Measurements from ENCODE around the gene KRT73. TPM values are rescaled to one million over a fixed set of nuclear protein-coding genes. Genes with fewer than 3 reads are reported as not detected.

KRT73 gene
- not detected for total RNA-seq
- long read RNA-seq = 0 reads

DNA sequence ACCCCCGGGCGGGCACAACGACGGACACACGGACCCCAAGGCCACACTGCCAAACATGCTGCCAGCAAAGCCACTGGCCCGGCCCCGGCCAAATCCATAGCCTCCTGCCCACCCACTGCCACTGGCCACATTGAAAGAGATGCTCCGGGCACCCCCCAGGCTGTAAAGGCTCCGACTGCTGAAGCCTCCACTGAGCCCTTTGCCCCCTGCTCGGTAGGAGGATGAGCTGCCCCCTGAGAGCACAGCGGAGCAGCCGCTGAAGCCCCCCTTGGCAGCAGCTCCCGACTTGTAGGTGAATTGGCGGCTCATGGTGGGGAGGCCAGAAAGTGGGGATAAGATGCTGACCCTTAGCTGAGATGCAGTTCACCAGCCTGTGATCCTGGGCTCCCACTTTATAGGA, at the start of gene KRT73:
TSS of gene KRT73 (minus strand) at position 344 of the 400 bp plus-strand sequence. CDS start at position 309, 35 bp downstream.
- ATAC-seq (no peak), DNase-seq (no peak)
- intact Hi-C loops (cut with DNase I) = no loop called here

DNA sequence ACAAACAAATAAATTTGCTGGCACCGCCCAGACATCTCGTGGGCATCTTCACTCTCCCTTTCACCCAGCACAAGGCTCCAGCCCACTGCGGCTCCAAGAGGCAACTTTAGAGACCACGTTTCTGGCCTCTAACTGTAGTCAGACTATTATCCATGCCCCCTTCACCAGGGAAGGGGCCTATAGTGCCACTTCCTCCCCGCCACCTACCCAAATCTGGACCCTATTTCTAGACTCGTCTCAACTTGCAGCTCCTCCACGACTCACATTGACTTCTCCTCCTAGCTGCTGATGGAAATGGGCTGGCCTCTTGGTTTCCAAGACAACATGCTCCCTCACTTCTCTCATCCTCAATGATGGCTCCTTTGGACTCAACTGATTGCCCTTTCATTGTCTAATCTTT, 49.6 kb upstream of the KRT73 start:
- DNase-seq (no peak), ATAC-seq (no peak)
- intact Hi-C loops (cut with DNase I) = loop anchor here in 1 of 2 donors (5.0 kb wide), 1 partner anchor 199 kb away; no protein-coding TSS in a partner anchor

DNA sequence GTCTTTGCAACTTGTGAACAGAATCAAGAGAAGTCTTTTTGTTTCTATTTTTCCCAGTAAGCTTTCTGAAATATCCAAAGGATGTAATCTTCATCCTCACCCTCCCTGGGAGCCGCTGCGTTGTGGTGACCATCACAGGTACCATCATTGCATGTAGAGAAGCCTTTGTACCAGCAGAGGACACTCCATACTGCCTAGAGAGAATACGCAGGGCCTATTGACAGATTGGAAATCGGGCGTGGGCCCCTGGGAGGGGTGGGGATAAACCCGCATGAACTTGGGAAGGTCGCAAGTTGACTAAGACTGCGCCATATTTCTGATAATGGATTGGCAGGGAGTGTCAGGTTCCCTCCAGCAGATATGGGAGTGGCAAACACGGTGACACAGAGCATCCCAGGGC, 49.1 kb upstream of the KRT73 start:
- ATAC-seq (no peak), DNase-seq (no peak)
- intact Hi-C loops (cut with DNase I) = loop anchor here in 1 of 2 donors (5.0 kb wide), 1 partner anchor 200 kb away; no protein-coding TSS in a partner anchor

GRCh38 chr12:52666471-52666870, 48.1 kb upstream of the KRT73 start:
- ATAC-seq = no peak
- intact Hi-C loops (cut with DNase I) = loop anchor here in 1 of 2 donors (5.0 kb wide), 1 partner anchor 201 kb away; no protein-coding TSS in a partner anchor
- DNase-seq = no peak

GRCh38 chr12:52663420-52663819, 45.1 kb upstream of the KRT73 start:
- ATAC-seq (no peak), DNase-seq (no peak)
- intact Hi-C loops (cut with DNase I) = no loop called here

GRCh38 chr12:52662918-52663229, 44.5 kb upstream of the KRT73 start:
- intact Hi-C loops (cut with DNase I) = no loop called here
- ATAC-seq = no peak
- no peak for DNase-seq

GRCh38 chr12:52662093-52662917, 43.9 kb upstream of the KRT73 start:
- ATAC-seq = no peak
- intact Hi-C loops (cut with DNase I) = no loop called here

GRCh38 chr12:52661668-52662067, 43.3 kb upstream of the KRT73 start:
- intact Hi-C loops (cut with DNase I) = no loop called here
- no peak for DNase-seq
- no peak for ATAC-seq

More at GRCh38 chr12:52662093-52662917, 43.9 kb upstream of the KRT73 start:
- DNase-seq = no peak

DNA sequence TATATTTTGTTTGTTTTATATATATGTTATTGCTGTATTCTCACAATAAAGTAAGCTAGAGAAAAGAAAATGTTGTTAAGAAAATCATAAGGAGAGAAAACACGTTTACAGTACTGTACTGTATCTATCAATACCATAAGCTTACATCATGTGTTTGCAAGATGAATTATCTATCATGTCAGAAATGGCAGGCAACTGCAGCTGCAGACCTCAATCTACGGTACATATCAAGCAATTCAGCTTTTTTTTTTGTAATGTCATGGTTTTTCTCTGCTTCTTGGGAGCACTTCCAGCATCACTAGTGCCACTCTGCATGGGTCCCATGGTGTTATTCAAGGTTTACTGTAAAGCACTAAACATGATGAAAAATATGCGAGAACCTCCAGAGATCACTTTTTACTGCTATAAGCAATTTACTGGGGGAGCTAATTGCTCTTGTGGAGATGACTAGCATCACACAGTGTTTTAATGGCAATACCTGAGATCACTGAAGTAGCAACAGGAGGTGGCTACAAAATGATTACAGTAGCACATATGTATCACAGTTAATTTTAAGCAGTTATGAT, 42.7 kb upstream of the KRT73 start:
- intact Hi-C loops (cut with DNase I) = no loop called here
- ATAC-seq (no peak), DNase-seq (no peak)

GRCh38 chr12:52659951-52660350, 41.6 kb upstream of the KRT73 start:
- DNase-seq (no peak), ATAC-seq (no peak)
- intact Hi-C loops (cut with DNase I) = no loop called here

- no peak for ATAC-seq
- intact Hi-C loops (cut with DNase I) = no loop called here
- no peak for DNase-seq
Measured at GRCh38 chr12:52659395-52659794, 41.0 kb upstream of the KRT73 start.

DNA sequence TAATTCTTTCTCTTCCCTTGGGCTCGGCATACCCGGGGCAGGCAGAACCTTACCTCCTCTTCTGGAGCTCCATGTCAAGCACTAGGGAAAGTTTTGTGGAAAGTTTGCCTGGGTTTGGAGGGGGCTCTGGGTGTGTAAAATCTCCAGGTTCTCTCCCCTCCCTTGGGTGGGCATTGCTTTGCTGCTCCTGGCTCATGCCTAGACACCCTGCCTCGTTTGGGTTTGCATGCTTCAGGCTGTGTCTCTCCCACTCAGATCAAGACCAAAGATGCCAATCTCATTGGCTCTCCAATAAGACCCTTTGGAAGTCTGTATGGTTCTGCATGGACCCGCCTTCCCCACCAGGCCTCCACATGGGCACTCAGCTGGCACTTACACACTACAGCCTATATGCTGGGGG, 39.8 kb upstream of the KRT73 start:
- intact Hi-C loops (cut with DNase I) = no loop called here
- no peak for DNase-seq
- no peak for ATAC-seq

GRCh38 chr12:52657250-52657902, 39.0 kb upstream of the KRT73 start:
- intact Hi-C loops (cut with DNase I) = no loop called here
- no peak for DNase-seq
- ATAC-seq = no peak

DNA sequence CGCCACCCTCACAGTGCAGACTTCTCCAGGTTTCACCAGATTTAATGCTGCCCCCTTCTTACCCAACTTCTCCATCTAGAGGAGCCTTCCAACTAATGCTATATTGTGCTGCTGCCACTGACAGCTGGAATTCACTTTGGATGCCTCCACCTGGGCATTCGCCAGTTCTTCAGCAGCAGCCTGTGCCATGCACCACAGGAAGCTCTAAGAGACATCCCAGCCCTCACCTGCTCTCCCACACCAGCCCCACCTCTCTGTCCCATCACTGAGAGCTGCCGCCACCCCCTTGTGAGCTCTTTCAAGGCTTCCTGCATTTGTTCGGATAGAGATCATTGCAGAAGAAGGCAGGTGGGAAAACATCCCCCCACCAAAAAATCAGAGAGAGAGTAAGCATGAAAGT, 38.3 kb upstream of the KRT73 start:
- peak in 1 of 2 donors; percentile 68 for ATAC-seq
- intact Hi-C loops (cut with DNase I) = no loop called here
- DNase-seq = no peak

GRCh38 chr12:52655720-52656124, 37.4 kb upstream of the KRT73 start:
- peak in 1 of 2 donors; percentile 51 for ATAC-seq
- DNase-seq = no peak
- intact Hi-C loops (cut with DNase I) = no loop called here

- no peak for ATAC-seq
- no peak for DNase-seq
- intact Hi-C loops (cut with DNase I) = no loop called here
Measured at GRCh38 chr12:52655251-52655650, 36.9 kb upstream of the KRT73 start.

GRCh38 chr12:52651726-52652261, 33.4 kb upstream of the KRT73 start, which contains the start of gene KRT2:
Gene KRT2 (minus strand): TSS chr12:52652211. CDS start chr12:52652142, 69 bp downstream.
- ATAC-seq (no peak), DNase-seq (no peak)
- intact Hi-C loops (cut with DNase I) = no loop called here

DNA sequence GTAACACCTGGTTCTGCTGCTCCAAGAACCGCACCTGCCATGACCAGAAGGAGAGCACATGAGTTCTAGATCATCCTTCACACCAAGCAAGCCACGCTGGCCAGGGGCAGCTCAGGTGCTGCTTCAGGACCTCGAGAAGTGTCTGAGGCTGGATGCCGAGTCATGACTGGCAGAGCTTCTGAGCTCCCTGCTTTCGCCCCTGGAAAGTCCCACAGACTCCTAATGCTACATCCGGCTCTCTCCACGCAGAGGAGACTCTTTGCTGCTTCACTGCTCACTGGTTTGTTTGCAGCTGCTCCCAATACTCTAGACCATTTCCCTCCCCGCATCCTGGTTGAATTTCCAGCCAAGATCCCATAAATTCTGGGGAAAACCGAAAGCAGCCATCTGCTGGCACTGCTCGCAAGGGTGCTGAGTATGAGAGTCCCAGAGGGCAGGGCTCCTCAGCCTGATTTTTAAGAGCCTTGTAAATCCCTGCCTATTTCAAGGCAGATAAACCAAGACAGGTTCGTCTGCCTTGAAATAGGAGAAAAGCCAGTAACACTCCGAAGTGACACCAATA, 32.2 kb upstream of the KRT73 start:
- intact Hi-C loops (cut with DNase I) = no loop called here
- no peak for ATAC-seq
- no peak for DNase-seq

GRCh38 chr12:52649066-52649465, 30.7 kb upstream of the KRT73 start:
- ATAC-seq = no peak
- intact Hi-C loops (cut with DNase I) = no loop called here

More at GRCh38 chr12:52649066-52649465, 30.7 kb upstream of the KRT73 start:
- DNase-seq = no peak
